BJ (cell line): Measurements from ENCODE around the gene ALDH3B1. TPM values are rescaled to one million over a fixed set of nuclear protein-coding genes. Genes with fewer than 3 reads are reported as not detected.

Experiments
- CTCF ChIA-PET: fragments of 350-600 bp; formaldehyde crosslinking; extraction: SDS; loops from one replicate; lab custom pipeline; 2021; ENCODE audit warnings: antibody characterized with exemption, inconsistent platforms; lab: Yijun Ruan, JAX
- POLR2A ChIA-PET: fragments of 300-600 bp; sonication (Branson Sonifier 250); formaldehyde crosslinking; extraction: SDS; loops from one replicate; lab custom pipeline; 2021; ENCODE audit warnings: antibody characterized with exemption; lab: Charles Lee
- DNase-seq: peaks from one replicate; pipeline ENCODE4 v3.0.0-alpha.2; 2011; ENCODE audit warnings: low read depth
- H3K27me3 ChIP-seq: 2 replicates; pipeline ENCODE4 v1.6.0; 2011; ENCODE audit warnings: low read length; ENCODE audit not compliant: control insufficient read depth, insufficient read depth
- H3K36me3 ChIP-seq: 2 replicates; pipeline ENCODE4 v1.5.1; 2011; ENCODE audit warnings: low read length; ENCODE audit not compliant: control insufficient read depth, insufficient read depth
- H3K4me3 ChIP-seq: 2 replicates; pipeline ENCODE4 v1.5.1; 2011; ENCODE audit warnings: low read depth, mild to moderate bottlenecking, control low read depth, low read length
- CTCF ChIP-seq: IDR thresholded peaks from 2 replicates; pipeline ENCODE4 v1.5.1; 2011; ENCODE audit warnings: low read depth, mild to moderate bottlenecking, control low read depth, inconsistent platforms, low read length, moderate library complexity; ENCODE audit not compliant: insufficient read depth
- polyA plus RNA-seq: library from polyadenylated mRNA; depleted of rRNA; stranded (reverse); fragments of >200 nt; gene quantifications from 2 replicates; pipeline ENCODE4 v1.2.3, GENCODE V29; 2011

Gene ALDH3B1
- polyA plus RNA-seq, 1 experiment: 74.2 TPM

DNA sequence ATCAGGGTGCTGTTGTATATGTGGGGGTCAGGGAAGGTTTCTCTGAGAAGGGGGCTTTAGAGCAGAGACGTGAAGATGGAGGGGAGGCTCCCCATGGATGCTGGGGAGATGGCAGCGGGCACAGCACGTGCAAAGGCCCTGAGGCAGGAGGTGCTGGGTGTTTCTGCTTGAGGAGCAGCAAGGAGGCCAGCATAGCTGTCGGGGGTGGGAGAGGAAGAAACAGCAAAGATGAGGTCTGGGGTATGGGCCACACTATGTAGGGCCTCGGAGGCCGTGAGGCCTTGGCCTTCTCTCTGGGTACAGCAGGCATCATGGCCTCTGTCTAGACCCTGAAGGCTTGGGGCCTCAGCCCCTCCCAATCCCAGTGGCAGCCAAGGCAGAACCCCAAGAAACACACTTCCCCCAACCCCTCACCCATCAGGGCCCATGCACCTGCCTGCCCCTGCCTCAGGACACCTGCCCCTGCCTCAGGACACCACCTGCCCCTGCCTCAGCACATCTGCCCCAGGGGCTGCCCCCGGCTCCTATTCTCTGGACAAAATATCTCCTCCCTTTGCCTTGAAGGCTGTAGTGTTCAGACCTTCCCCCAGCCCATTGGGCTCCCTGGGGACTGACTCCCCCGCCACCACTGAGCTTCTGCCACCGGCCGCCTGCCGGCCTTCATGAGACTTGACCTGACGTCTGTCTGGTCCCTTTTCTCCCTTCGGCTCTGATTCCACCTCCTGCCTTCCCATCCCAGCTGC, 6.2 kb downstream of the ALDH3B1 start:
- H3K4me3 ChIP-seq: no peak overlapping the region
- H3K36me3 ChIP-seq: peaks cover 1% of the 10 kb centered on the region; the same call in 1 of the 2 replicates
- POLR2A ChIA-PET: no interaction called here
- no peak for DNase-seq
- TF ChIP-seq CTCF: no peak
- CTCF ChIA-PET: no interaction called here
- H3K27me3 ChIP-seq: no peaks in the 10 kb centered on the region

DNA sequence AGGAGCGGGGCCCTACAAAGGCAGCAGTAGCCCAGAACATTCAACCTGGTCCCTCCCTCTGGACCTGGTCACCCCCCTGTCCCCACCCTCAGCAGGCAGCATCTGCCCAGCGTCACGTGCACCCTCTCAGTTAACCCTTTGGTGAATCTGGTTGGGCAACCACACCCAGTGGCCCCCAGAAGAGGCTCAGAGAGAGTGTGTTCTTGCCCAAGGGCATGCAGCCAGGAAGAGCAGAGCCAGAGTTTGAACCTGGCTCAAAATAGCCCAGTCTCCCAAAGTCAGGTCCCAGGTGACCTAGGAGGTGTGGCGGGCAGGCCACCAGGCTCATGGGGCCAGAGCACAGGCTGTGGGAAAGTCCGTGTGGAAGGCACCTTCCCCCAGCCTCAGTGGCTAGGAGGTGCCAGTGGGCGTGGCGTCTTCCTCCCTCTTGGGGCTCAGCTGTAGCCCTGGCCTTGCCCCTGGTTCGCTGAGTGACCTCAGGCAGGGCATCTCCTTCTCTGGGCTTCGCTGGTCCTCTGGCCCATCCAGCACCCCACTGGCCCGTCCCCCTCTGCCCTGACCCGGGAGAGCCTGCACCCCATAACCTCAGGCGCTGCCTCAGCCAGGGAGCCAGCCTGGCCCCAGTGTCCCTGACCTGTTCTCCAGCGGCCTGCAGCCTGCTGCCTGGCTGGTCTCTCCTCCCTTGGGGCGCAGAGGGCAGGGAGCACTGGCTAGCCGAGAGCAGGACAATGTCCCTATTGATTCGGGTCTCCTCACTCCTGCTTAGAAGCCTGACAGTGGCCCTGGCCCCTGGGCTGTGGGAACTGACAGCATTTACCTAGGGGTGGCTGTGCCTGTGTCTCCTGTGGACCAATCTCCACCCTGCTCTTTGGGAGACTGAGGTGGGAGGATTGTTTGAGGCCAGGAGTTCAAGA, 7.0 kb downstream of the ALDH3B1 start:
- POLR2A ChIA-PET: no interaction called here
- H3K36me3 ChIP-seq: peaks cover 2% of the 10 kb centered on the region
- no peaks in the 10 kb centered on the region for H3K27me3 ChIP-seq
- DNase-seq: no peak
- CTCF ChIA-PET: no interaction called here
- no peak overlapping the region for H3K4me3 ChIP-seq
- no peak for TF ChIP-seq CTCF

DNA sequence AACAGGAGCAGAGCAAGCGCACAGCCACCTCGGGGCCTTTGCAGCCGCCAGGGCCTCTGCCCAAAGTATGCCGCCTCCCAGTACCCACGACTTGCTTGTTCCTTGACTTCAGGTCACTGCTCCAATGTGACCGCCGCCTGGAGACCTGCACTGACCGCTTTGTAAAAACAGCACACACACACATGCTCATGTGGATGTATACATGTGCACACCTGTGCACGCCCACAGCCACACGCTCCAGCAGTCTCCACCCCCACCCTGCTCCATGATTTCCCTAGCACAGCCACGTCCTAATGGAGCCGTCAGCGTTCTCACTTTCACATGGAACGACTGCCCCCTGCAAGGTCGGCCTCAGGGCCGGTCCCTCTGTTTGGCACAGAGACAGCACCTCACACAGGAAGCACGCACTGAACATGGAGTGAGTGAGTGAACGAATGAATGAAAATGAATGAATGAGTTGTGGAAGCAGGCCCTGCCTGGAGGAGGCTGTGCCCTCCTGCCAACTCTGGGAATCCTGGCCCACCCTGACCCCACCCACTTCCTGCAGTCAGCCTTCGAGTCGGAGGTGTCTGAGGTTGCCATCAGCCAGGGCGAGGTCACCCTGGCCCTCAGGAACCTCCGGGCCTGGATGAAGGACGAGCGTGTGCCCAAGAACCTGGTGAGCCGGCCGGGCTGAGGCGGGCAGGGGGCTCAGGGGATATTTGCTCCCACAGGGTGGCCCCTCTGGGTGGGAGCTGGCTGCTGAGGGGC, 8.0 kb downstream of the ALDH3B1 start:
- ChIA-PET POLR2A (no interaction called here), CTCF (interaction anchor here (0.6 to 1.8 kb wide), 3 partner anchors 8 to 88 kb away, joined by 3 to 5 read pairs (median 5); partner anchors contain the start of genes ALDH3B1 and NDUFS8)
- Histone ChIP-seq H3K4me3 (no peak overlapping the region), H3K36me3 (peaks cover 5% of the 10 kb centered on the region), H3K27me3 (no peaks in the 10 kb centered on the region)
- no peak for TF ChIP-seq CTCF
- DNase-seq: no peak

- no peak overlapping the region for H3K4me3 ChIP-seq
- ChIA-PET CTCF (interaction anchor here (0.6 to 1.8 kb wide), 3 partner anchors 9 to 87 kb away, joined by 3 to 5 read pairs (median 5); partner anchors contain the start of genes ALDH3B1 and NDUFS8), POLR2A (no interaction called here)
- DNase-seq: no peak
- H3K27me3 ChIP-seq: no peaks in the 10 kb centered on the region
- TF ChIP-seq CTCF: no peak
- H3K36me3 ChIP-seq: peaks cover 5% of the 10 kb centered on the region
These were observed 8.6 kb downstream of the ALDH3B1 start for GRCh38 chr11:68018730-68019190.
